Measurements from ENCODE around the gene MCM8.

GRCh38 chr20:5933802-5934436 lies 16.5 kb upstream of the MCM8 start:
- TF ChIP-seq POLR2A (IDR thresholded peaks at IDR 0.05), result no peak
- peak in 5 of 6 experiments; percentile 21 to 54 (median 35) for TF ChIP-seq CTCF (IDR thresholded peaks at IDR 0.05)
